SK-N-DZ (cell line): ENCODE measurements around the gene ATG5.
"Not testable (repeated sequence)": the region's sequence is repeated elsewhere in the genome, so short reads cannot be mapped to it uniquely, and the experiment has no call there.

Source experiments
- DNase-seq: peaks from one replicate; pipeline ENCODE4 v3.0.0-alpha.2; 2015; ENCODE audit warnings: low spot score

Gene ATG5

GRCh38 chr6:106156413-106156812 is 169.1 kb downstream of the ATG5 start:
- DNase-seq = no peak

DNA sequence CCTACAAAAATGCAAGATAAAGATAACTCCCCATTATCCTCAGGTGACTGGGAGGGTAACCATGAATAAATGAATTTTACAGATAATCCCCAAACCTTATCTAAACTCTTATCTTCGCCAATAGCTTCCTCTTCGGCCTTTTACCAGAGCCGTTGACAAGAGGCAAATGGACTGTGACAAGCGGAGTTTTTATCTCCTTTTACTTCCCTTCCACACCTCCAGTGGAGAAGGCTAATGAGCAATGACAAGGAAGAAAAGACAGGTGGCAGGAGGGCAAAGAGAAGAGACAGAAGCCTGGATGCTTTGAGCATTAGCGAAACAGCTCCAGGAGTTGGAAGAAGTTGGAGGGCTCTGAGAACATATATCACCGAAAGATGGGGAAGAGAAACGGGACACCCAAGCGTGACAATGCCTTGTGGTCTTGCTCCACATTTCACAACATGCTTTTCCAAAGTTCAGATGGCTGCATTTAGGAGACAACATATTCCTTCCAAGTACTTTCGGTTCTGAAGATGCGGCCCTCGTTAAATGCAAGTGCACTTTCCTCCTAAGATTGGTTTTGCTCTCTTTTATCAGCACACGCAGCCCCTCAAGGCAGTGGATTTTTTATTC is 170.2 kb downstream of the ATG5 start:
- peak; percentile 57 for DNase-seq

GRCh38 chr6:106154326-106154725 is 171.2 kb downstream of the ATG5 start:
- DNase-seq = no peak

DNA sequence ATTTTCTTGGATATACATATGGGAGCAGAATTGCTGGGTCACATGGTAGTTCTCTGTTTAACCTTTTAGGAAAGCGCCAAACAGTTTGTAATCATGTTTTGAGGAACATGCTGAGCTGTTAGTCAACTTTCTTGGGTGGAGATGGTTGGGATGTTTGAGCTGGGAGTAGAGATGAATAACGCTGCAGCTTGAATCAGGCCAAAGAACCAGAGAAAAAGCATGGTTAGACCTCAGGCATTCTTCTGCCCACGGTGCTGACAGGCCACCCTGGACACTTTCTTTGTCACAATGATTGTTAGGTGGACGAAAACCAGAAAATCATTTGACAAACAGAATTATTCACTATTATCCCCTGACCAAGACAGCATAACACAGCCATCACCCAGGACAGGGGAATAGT is 172.6 kb downstream of the ATG5 start:
- DNase-seq = no peak

- DNase-seq = not testable (repeated sequence)
Measured at GRCh38 chr6:106152476-106152875, 173.1 kb downstream of the ATG5 start.

DNA sequence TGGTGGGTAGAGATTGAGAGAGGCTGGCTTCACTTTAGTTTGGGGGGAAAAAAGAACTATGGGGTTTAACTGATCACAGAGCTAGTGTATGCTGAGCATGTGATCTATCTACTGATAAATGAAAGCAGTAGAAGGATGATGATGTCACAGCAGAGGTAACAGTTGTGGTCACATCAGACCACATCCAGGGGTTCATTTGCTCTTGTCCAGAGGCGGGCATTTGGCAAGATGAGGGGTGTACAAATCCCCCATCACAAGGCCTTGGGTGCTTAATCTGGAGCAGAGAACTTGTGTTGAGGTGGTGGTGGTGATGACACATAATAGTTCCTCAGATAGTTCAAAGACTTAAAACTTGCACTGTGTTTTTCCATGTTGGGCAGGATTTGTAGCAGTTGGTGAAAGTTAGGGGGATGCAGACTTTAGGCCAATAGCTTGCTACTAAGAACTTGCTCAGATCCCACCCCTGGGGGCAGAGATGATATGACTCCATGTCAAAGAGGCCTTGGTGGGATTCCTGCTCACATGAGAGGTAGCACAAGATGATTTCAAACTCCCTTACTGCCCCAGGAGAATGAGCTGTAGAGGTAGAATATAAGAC is 176.0 kb downstream of the ATG5 start:
- DNase-seq = no peak

DNA sequence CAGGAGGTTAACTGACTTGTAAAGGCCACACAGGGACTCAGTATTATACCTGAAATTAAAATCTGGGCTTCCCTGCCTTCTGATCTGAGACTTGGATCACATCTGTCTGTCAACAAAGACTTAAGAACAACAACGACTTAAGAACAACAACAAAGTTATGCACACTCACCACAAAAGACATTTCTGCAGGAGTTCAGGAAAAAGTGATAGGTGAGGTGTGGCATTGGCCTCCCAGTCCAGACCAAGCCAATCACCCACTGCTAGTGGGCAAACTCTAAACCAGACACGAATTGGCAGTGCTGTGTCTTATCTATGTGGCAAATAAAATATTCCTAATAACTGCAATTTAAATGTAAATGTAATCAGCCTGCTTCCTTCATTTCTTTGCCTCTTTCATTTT is 178.1 kb downstream of the ATG5 start:
- DNase-seq = no peak

DNA sequence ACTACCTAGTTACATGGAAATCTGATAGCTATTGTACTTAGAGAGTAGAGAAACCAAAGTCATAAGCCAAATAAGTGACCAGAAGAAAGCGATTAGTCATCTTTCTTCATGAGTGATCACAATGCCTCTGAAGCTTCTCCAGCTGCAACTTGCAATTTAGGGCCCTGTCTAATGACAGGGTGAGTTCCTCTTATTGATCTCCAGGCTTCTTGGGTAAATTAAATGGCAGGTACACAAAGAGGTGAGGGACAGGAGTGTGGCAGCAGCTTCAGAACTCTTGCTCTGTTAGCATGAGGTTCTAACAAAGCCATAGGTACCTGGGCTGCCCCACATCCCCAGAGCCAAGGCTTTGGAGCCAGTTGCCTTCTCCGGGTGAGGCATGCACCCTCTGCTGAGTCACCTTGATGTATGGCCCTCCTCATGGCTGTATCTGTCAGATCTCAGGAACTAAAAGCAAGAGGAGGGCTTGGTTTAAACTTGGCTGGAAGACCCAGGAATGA is 178.7 kb downstream of the ATG5 start:
- DNase-seq = no peak

- DNase-seq = no peak
Measured at GRCh38 chr6:106145741-106146227, 179.8 kb downstream of the ATG5 start.

DNA sequence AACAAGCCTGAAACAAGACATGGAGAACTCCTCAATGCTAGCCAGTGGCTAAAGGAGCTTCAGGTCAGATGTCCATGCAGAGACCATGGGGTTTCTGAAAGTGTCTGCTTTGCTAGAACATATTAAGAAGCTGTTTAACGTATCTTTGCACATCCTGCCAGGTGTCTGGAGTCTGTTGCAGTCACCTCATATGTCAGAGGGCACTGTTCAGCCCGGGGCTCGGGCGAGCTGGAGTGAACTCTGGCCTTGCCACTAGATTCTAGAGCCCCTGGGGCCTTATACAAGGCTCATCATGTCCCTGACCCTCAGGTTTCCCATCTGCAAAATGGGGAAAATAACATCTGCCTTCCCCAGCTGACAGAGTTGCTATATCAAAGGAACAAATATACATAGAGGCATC is 180.4 kb downstream of the ATG5 start:
- no peak for DNase-seq

DNA sequence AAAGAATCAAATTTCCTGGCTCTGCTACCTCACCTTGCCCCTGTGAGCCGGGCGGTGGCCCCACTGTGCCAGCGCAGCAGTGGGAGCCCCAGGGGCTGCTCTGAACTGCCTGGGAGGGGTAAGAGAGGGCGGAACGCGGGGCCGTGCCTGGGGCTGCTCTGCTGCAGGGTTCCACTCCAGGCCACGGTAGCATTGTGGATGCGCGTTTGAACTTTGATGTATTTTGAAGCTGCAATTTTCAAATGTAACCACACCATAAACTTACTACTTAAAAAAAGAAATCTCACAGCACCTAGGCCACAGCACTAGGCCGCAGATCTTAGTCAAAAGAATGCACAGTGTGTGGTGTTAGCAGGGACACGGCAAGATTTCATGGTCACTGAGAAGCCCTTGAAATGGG is 181.9 kb downstream of the ATG5 start:
- DNase-seq = no peak

DNA sequence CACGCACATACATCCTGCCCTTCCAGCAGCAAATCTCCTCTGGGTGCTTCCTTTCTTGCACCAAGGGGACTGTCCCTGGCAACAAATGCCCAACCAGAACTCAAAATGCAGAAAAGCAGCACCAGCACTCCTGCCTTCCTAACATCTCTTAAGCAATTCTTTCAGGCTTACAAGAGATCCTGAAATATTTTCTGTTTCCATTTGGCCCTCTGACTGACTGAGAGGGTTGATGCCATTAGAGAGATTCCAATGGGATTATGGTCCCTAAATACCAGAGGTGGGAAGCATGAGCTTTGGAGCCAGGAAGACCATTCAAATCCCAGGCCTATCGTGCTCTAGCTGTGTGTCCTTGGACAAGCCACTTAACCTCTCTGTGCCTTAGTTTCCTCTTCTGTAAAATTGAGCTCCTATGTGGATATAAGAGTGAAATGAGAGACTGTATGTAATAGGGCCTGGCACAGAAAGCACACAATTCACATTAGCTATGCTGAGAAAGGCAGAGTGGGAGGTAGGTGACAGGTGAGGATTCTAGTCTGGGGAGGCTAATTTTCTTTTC is 182.6 kb downstream of the ATG5 start:
- no peak for DNase-seq

- DNase-seq = no peak
Measured at GRCh38 chr6:106141441-106142237, 183.9 kb downstream of the ATG5 start.

DNA sequence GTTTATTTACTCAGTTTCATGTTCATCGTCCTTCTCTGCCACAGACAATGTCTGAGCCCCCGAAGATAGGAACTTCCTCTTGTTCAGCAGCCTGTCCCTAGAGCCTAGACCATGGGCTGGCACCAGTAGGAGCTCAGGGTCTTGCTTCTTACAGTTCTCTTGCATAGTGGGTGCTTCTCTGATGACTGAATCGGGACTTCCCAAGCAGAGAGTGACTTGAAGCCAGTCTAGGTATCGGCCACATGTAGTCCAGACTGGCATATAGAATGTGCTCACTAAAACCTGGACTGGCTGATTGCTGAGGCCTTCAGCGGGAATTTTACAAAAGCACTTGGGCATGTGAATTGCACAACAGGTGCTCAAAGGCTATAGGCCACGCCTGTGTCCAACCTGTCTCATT is 187.4 kb downstream of the ATG5 start:
- DNase-seq = no peak

- no peak for DNase-seq
Measured at GRCh38 chr6:106136845-106137244, 188.7 kb downstream of the ATG5 start.

- DNase-seq = no peak
Measured at GRCh38 chr6:106135911-106136571, 189.5 kb downstream of the ATG5 start.

DNA sequence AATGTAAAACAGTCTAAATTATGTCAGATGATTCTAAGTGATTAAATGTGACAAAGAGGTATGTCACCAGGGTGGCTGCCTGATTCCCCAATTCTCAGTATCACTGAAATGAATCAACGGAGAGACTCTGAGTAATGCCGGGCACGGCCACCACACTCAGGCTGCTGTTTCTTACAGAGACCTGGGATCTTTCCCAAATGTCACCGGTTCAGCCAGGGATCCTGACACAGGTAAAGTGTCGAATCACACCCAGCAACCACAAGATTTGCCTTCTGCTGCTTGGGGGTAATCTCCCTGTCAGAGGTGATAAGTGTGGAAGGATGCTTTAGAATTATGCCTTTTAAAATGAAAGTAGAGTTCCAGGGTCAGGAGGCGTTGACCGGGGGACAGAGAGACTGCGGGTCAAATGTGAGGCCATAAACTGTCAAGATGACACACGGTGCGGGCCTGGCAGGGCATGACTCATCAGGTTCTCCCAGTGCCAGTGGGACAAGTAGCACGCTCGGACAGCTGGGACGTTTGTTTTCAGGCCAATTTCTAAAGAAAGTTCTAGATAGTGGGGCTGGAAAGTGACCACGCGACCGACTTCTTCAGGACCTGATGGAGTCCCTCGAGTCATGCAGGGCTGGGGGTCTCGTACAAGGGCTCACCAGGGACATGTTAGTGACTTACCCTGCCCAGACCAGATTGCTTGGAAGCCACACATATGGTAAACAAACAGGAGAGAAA is 190.5 kb downstream of the ATG5 start:
- DNase-seq = no peak
